Gastrocnemius medialis (tissue), 4 donors: ENCODE results near the gene BCL2L1.

Experiments used
- POLR2A ChIP-seq, 2 donors: fragments of 450-650 bp; IDR thresholded peaks; one replicate each; pipeline ENCODE4 v1.6.1; 2017; ENCODE audit warnings: antibody characterized with exemption in 2 of 2, mild to moderate bottlenecking in 2 of 2, moderate library complexity in 2 of 2
- TF ChIP-seq, protein P1 (sequence below), 5 experiments: fragments of 450-650 bp in 3 of 5; fragments of 200-600 bp in 2 of 5; sonication (generic) in 2 of 5; IDR thresholded peaks in 4 of 5; conservative IDR thresholded peaks in 1 of 5; 1 replicate in 4 of 5; 2 replicates in 1 of 5; pipeline ENCODE4 v1.5.1; 2016 to 2019; ENCODE audit warnings: antibody characterized with exemption in 5 of 5, mild to moderate bottlenecking in 3 of 5, moderate library complexity in 3 of 5

DNA sequence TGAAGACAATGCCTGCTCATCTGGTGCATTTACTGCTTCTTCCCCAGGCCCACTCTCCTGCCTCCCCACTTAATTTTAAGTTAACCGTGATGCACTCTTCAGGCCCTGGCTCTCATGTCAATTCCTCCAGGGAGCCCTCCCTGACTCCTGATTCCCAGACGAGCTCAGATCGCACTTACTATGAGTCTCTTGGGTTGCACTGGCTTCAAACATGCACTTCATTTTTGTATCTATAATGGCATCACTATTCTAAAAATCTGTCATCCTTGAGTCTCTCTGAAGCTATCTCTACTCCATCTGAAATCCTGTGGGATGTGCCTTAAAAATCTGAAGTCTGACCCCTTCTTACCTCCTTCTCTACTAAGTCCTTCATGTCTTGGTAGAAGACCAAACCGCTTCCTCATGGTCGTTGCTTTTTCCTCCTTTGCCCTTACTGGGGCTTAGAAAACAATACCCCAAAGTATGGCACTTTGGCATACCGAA lies 60.3 kb downstream of the BCL2L1 start:
- TF ChIP-seq, protein P1, sequence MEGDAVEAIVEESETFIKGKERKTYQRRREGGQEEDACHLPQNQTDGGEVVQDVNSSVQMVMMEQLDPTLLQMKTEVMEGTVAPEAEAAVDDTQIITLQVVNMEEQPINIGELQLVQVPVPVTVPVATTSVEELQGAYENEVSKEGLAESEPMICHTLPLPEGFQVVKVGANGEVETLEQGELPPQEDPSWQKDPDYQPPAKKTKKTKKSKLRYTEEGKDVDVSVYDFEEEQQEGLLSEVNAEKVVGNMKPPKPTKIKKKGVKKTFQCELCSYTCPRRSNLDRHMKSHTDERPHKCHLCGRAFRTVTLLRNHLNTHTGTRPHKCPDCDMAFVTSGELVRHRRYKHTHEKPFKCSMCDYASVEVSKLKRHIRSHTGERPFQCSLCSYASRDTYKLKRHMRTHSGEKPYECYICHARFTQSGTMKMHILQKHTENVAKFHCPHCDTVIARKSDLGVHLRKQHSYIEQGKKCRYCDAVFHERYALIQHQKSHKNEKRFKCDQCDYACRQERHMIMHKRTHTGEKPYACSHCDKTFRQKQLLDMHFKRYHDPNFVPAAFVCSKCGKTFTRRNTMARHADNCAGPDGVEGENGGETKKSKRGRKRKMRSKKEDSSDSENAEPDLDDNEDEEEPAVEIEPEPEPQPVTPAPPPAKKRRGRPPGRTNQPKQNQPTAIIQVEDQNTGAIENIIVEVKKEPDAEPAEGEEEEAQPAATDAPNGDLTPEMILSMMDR (IDR thresholded peaks at IDR 0.05 in 4 of 5, conservative IDR thresholded peaks at IDR 0.05 in 1 of 5): no peak
- TF ChIP-seq POLR2A (IDR thresholded peaks at IDR 0.05): no peak
